NCI-H128 (cell line): ENCODE results near the gene ASXL1.
"Not testable (repeated sequence)": the region's sequence is repeated elsewhere in the genome, so short reads cannot be mapped to it uniquely, and the experiment has no call there.

ENCODE experiments used
- DNase-seq: peaks from one replicate; lab custom pipeline; 2025; ENCODE audit not compliant: unreplicated experiment; lab: John Stamatoyannopoulos, UW

Gene ASXL1

GRCh38 chr20:32359633-32360332, 1.7 kb downstream of the ASXL1 start:
- DNase-seq = no peak

DNA sequence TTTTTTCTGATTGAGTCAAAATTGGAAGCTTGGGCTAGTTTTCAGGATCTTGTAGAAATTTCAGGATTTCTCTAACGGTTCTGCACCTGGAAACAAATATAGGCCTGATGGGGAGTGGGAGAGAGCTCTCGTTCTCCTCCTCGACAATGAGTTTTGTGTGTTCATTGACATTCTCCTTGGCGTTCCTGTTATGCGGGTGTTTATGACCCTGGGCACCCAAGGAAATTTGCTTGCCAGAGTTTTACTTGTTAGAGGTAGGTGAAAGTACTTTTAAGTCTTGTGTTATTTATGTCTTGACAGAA, 2.2 kb downstream of the ASXL1 start:
- no peak for DNase-seq

DNA sequence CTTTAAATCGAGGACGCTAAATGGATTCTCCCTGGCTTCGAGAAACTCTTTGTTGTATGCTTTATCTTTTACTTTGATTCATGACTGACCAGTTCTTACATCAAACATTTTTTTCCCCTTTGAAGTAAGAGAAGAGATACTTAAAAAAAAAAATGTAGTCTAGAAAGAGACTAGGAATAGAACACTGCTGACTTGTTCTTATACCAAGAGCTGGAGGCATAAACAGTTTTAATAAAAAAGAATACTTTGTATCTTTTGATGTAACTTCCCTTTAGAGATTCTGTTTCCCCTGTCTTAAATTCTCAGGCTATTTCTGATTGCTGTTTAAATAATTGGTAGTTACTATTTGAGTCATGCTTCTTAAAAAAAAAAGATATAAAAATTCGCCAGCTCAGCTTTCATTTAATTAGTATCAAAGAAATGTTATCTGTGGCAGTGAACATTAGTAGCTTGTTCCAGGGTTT, 4.8 kb downstream of the ASXL1 start:
- DNase-seq = no peak

DNA sequence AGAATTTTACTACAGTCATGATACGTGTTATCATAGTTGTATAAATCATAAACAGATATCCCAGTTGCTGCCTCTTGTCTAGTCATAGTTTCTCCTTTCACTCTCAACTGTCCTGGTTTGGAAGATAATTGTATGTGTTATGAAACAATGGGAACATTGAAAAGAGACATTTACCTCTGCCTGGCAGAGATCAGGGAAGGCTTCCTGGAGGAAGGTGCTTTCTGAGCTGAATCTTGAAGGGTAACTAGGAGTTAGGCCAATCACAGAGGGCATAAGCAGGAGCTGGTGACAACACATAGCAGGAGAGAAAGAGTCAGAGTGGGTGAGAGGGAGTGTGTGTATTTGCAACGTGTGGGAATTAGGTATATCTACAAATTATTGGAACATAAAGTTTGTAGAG, 5.4 kb downstream of the ASXL1 start:
- no peak for DNase-seq

- no peak for DNase-seq
Measured at GRCh38 chr20:32364554-32365208, 6.5 kb downstream of the ASXL1 start.

DNA sequence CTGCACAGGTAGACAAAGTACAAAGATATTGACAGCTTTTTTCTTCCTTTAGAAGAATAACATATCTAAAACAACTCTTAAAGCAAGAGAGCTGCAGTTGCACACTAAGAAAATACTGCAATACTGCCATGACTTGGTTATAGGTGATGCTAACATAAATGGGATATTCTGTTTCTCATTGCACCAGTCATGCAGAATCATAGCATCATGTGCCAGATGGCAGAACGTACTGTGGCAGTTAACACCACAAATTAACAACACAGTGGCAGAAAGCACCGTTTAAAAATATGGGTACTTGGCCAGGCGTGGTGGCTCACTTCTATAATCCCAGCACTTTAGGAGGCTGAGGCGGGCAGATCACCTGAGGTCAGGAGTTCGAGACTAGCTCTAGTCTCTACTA, 7.4 kb downstream of the ASXL1 start:
- DNase-seq = no peak

DNA sequence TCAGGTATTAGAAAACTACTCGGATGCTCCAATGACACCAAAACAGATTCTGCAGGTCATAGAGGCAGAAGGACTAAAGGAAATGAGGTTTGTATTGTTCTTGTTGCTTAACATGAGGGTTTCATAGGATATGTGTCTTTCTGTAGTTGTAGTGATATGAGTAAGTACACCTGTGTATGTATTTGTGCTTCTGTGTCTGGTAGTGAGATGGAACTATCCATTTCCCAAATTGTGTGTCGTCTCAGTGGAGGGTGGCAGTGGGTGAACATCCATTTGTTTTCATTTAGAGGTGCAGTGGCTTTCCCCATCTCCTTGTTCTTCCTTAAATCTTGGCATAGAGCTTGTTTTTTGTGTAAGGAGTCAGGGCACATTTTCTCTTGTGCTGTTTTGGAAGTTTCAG, 8.2 kb downstream of the ASXL1 start:
- no peak for DNase-seq

DNA sequence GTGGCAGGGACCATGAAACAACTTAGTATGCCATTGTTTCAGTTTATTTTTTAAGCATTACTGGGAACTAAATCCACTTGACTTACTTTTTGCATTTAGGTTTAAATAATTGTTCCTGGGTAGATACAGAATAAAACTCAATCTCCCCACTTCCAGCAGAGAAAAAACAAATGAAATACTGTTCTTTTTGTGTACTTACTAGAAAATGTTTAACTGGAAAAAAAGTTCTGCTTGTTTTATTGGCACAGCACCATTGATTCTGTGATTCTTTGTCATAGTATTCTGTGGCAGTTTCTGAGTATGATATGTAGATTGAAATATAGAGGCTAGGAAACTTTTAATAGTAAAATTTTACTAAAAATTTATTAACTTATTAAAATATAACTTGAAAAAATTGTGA, 10.2 kb downstream of the ASXL1 start:
- DNase-seq = no peak

- DNase-seq = no peak
Measured at GRCh38 chr20:32368925-32369324, 10.8 kb downstream of the ASXL1 start.

DNA sequence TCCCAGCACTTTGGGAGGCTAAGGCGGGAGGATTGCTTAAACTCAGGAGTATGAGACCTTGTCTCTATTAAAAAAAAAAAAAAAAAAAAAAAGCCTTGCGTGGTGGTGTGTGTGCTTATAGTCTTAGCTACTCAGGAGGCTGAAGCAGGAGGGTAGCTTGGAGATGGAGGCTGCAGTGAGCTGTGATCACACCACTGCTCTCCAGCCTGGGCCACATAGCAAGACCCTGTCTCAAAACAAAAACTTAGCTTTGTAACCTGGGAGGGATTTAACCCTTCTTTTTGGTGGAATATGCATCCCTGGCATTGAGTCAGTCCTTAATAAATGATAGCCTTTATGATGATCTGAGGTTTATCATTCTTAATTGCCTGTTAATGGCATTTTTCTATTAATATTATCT, 12.8 kb downstream of the ASXL1 start:
- no peak for DNase-seq

- no peak for DNase-seq
Measured at GRCh38 chr20:32378461-32378860, 20.3 kb downstream of the ASXL1 start.

DNA sequence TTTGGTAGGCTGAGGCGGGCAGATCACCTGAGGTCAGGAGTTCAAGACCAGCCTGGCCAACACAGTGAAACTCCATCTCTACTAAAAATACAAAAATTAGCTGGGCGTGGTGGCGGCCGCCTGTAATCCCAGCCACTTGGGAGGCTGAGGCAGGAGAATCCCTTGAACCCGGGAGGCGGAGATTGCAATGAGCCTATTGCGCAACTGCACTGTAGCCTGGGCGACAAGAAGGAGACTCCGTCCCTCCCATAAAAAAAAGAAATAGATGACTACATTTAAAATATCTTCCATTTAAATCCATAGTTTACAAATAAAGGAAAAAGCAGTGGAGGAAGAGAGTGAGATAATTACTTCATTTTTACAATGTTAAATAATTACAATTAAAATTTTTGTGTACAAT, 21.9 kb downstream of the ASXL1 start:
- DNase-seq = not testable (repeated sequence)

- no peak for DNase-seq
Measured at GRCh38 chr20:32380745-32381144, 22.6 kb downstream of the ASXL1 start.

GRCh38 chr20:32382102-32382950, 24.2 kb downstream of the ASXL1 start:
- DNase-seq = no peak

DNA sequence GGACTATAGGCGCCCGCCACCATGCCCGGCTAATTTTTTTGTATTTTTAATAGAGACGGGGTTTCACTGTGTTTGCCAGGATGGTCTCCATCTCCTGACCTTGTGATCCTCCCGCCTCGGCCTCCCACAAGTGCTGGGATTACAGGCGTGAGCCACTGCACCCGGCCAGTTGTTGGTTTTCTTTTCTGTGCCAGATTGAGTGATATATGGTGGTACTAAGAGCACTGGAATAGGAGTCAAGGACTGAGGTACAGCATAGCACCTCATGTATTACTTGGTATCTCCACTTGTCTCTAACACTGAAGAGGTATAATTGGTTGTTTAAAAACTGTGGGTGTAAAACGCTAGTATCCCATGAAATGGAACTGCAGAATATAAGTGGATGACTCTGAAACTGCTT, 25.3 kb downstream of the ASXL1 start:
- DNase-seq = not testable (repeated sequence)

GRCh38 chr20:32385541-32385940, 27.4 kb downstream of the ASXL1 start:
- DNase-seq = no peak

DNA sequence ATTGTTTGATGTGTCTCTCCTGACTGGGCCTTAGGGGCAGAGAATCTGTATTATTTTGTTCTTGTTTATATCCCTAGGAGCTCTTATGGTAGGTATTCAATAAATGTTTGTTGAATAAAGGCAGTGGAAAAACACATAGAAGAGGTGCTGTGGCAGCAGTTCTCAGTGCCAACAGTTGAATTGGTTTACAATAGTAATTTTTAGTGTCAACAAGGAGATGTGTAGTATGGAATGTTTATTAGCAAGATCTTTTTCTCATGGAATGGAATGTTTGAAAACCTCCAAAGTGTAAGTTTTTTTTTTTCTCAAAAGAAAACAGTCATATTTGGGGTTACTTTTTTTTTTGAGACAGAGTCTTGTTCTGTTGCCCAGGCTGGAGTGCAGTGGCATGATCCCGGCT, 28.0 kb downstream of the ASXL1 start:
- DNase-seq = no peak

- DNase-seq = no peak
Measured at GRCh38 chr20:32387252-32387651, 29.1 kb downstream of the ASXL1 start.

DNA sequence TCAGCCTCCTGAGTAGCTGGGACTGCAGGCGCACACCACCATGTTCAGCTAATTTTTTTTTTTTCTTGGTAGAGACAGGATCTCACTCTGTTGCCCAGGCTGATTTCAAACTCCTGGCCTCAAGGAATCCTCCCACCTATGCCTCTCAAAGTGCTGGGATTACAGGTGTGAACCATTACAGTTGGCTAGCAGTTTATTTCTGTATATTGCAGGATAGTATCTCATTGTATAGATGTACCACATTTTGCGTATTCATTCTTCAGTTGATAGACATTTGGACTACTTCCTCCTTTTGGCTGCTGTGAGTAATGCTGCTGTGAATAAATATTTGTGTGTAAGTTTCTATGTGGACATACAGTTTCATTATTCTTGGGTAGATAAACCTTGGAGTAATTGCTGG, 32.9 kb downstream of the ASXL1 start:
- DNase-seq = no peak

GRCh38 chr20:32395066-32395465, 36.9 kb downstream of the ASXL1 start:
- no peak for DNase-seq

- DNase-seq = no peak
Measured at GRCh38 chr20:32396646-32397160, 38.6 kb downstream of the ASXL1 start.

DNA sequence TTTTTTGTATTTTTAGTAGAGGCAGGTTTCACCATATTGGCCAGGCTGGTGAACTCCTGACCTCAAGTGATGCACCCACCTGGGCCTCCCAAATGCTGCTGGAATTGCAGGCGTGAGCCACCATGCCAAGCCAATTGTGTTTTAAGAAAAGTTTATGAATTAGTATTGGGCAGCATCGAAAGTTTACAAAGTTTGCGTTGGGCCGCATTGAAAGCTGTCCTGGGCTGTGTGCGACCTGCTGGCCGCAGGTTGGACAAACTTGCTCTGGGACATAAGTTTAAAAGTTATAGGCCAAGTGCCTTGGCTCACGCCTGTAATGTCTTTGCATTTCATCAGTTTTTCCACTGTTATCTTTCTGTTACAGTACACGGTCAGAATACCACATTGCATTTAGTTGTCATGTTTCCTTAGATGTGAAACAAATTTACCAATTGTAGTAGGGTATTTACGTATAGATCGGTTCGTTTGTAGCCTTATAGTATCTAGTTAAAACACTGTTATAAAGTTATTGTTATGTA, 39.5 kb downstream of the ASXL1 start:
- no peak for DNase-seq
